GM19351 (cell line): ENCODE data around the gene ZP3.
A peak's percentile ranks its signal among the peaks of the same experiment; 100 is the strongest.
"Not testable (repeated sequence)": the region's sequence is repeated elsewhere in the genome, so short reads cannot be mapped to it uniquely, and the experiment has no call there.

Experiments used
- ATAC-seq: cut with Tn5 transposase; IDR thresholded peaks from one replicate; pipeline ENCODE4 v1.9.1; 2021; ENCODE audit warnings: mild to moderate bottlenecking, moderate library complexity; ENCODE audit not compliant: unreplicated experiment

The ZP3 gene

DNA sequence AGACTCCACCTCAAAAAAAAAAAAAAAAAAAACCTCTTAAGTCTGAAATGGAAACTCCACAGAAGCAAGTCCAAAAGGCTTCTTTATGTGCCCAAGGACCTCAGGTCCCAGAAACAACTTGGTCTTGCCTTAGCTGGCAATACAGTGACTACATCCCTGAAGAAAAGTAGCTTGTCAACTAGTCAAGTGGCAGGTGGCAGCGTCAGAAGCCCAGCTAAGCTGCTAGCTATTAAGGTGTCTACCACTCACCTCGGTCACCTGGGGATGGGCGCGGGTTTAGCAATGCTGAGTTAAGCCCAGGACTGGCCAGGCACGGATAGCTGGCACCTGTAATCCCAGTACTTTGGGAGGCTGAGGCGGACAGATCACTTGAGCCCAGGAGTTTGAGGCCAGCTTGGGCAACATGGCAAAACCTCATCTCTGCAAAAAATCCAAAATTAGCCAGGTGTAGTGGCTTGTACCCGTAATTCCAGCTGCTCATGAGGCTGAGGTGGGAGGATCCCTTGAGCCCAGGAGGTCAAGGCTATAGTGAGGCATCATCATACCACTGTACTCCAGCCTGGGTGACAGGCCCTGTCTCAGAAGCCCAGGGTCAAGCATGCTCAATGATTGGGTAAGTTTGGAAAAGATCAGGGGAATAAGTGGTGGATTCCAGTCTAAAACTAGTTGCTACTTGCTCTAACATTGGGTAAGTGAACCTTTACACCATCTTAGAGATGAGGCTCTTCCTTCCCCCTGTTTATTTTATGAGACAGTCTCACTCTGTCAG, 14.6 kb downstream of the ZP3 start:
- ATAC-seq, result not testable (repeated sequence)

DNA sequence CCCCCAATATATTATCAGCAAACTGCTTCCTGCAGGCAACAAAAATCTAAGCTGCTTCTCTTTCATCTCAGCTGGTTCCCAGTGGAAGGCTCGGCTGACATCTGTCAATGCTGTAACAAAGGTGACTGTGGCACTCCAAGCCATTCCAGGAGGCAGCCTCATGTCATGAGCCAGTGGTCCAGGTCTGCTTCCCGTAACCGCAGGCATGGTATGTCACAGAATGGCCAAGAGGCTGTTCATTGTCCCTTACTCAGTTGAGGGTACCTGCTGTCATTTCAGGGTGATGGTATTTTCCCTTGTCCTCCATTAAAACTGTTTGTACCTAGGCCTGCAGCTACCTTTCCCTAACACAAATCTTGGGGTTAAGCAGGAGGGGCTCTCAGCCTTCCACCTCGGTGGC, 15.7 kb downstream of the ZP3 start:
- ATAC-seq, result not testable (repeated sequence)

DNA sequence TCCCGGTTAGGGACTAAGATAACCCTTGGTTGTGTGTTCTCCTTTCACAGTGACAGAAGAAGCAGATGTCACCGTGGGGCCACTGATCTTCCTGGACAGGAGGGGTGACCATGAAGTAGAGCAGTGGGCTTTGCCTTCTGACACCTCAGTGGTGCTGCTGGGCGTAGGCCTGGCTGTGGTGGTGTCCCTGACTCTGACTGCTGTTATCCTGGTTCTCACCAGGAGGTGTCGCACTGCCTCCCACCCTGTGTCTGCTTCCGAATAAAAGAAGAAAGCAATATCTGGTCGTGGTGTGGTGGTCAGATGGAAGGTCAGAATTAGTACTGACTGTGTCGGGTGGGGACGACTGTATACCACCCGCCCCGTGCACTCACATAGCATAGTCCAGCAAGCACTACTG, 17.0 kb downstream of the ZP3 start:
- peak; percentile 49 for ATAC-seq

DNA sequence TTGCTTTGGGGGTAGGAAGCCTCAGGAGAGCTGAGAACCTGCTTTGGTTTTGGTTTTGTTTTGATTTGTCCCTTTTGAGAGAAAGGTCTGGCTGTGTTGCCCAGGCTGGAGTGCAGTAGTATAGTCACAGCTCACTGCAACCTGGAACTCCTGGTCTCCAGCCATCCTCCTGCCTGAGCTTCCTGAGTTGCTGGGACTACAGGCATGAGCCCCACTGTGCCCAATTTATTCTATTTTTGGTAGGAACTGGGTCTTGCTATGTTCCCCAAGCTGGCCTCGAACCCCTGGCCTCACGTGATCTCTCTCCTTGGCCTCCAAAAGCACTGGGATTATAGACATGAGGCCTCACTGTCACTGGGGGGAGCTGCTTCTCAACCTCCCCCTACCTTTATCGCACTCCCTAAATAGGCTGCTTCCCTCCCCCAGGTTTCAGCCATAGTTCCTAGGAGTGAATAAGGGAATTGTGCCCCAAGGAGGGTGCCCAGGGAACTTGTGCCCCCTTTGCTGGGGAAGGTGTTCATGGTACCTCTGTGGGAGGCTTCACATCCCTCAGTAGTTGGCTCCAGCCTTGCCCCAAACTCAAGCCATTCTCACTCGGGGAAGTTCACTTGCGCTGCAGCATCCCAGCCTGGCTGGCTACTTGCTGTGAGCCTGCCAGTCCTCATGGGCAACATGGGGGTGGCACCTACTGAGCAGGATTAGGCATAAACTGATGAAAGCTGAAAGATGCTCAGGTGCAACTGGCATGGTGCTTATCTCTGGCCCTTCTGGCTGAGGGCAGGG, 18.1 kb downstream of the ZP3 start:
- not testable (repeated sequence) for ATAC-seq

DNA sequence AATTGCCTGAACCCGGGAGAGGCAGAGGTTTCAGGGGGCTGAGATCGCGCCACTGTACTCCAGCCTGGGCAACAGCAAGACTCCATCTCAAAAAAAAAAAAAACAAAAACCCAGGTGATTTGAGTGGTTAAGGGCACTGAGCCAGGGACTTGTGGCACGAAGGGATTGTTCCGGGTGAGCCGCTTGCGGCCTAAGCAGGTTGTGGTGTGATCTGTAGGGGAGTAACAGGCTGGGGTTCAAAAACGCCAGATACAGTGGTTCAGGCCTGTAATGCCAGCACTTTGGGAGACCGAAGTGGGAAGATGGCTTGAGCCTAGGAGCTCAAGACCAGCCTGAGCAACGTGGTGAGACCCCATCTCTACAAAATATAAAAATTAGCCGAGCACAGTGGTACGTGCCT, 19.1 kb downstream of the ZP3 start:
- not testable (repeated sequence) for ATAC-seq

DNA sequence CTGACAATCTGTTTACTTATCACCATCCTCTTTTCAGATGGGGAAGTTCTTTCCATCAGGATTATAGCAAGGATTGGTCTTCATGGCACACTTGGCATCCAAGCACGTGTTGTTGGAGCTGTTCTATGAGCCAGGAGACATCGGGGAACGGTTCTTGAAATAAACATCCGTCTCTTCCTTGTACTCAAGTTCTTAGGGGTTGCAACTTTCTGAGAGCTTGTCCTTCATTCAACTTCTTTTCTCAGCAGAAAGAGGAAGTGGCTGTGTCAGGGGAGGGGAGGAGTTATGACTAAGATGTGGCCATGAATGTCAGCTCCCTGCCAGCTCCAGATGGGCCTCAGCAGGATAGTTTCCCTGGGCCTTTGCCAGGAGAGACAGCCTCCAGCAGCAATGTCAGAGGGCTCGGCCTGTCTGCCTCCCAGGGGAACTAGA, 20.8 kb downstream of the ZP3 start:
- peak; percentile 83 for ATAC-seq

DNA sequence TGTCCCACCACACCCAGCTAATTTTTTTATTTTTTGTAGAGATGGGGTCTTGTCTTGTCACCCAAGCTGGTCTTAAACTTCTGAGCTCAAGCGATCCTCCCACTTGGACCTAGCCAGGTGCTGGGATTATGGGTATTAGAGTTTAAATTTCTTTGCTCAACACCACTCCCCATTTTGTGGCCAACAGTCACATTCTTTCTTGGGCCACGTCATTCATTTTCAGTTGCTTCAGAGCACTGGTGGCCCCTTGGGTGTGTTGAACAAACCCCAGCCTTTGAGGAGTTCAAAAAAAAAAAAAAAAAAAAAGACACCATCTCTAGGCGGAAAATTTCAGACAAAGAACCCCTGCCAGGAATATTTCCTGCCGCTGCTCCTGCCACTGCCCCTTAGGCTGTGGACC, 32.3 kb downstream of the ZP3 start:
- ATAC-seq, result not testable (repeated sequence)

DNA sequence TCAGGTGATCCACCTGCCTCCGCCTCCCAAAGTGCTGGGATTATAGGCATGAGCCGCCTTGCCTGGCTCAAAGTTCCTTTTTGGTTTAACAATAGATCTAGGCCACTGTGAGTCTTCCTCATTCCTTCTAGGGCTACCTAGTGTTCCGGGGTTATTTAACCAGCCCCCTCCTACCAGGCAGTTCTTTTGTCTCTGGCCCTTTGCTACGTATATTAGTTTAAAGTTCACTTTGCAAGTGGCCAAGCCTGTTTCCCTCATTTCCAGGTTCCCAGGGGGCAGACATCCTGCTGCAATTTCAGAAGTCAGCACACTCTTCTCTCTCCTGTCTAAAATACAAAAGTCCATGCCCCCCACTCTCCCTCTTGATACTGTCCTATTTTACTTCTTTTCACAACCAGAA, 33.8 kb downstream of the ZP3 start:
- ATAC-seq, result not testable (repeated sequence)

DNA sequence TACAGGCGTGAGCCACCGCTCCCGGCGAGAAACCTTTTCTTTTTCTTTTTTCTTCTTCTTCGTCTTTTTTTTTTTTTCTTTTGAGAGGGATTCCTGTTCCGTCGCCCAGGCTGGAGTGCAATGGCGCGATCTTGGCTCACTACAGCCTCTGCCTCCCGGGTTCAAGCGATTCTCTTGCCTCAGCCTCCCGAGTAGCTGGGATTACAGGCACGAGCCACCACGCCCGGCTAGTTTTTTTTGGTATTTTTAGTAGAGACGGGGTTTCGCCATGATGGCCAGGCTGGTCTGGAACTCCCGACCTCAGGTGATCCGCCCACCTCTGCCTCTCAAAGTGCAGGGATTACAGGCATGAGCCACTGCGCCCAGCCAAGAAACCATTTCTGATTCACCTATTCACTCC, 36.0 kb downstream of the ZP3 start:
- ATAC-seq, result not testable (repeated sequence)

DNA sequence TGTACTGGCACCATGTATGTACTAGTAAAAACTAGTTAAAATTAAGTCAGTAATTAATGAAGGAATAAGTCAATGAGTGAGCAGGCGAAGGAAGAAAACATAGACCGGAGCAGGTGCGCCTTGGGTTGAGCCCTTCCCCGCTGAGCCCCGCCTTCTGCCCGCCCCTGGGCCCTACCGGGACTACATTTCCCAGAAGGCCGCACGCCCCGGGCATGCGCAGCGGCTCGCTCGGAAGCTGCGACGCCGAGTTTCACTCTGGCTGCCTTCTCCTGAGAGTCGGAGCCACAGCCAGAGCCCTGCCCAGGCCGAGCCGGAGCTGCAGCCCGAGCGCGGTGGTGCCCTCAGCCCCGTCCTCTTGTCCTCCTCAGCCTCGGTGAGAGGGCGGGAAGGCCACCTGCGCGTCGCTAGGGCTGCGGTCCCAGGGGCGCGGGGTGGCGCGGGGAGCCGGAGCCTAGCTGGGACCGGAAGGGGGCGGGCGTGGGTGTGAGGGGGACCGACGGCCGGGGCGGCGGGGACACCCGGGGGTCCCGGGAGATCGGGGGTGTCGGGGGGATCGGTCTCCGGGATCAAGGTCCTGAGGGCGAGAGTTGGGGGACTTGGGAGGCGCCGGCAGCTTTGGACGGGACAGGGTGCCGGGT, 36.8 kb downstream of the ZP3 start, which contains the start of gene DTX2:
TSS of gene DTX2 (plus strand) at position 246 of the 638 bp plus-strand sequence. CDS start 18,801 bp downstream, outside the sequence.
- peak; percentile 95 for ATAC-seq

DNA sequence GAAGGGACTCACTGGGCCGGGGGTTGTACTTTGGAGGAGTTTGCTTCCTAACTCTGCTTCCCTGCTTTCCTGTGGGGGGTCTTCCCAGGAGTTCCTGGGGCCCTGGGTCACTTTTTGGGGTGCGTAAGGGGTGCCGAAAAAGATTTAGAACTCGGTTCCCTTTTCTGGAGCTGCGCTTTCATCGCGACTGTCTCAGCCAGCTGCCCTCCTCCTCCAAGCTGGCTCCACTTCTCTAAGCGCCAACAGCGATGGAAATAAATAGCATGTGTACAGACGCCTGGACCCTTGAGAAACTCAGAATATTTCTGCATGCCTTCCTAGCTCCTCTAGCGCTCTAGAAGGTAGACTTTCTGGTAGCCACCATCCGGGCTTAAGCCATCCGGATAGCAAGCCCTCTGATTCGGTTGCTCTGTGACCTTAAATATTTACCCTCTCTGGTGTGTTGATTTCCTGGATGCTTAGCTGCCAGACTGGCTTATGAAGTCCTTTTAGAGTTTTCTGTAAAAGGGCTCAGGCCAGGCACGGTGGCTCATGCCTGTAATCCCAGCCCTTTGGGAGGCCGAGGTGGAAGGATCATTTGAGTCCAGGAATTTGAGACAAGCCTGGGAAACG, 37.6 kb downstream of the ZP3 start:
- peak; percentile 27 for ATAC-seq

DNA sequence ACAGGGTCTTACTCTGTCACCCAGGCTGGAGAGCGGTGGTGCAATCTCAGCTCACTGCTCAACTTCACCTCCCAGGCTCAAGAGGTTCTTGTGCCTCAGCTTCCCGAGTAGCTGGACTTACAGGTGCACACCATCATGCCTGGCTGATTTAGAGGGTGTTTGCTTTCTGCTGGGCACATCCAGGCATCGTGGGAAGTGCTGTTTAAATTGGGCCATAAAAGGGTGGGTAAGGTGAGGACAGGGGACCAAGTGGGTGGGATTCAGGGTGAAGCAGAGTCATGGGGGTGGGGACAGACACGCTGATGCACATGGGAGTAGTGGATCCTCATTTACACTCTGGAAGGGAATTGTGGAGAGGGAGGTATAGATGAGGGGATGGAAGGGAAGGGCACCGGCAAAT, 40.2 kb downstream of the ZP3 start:
- not testable (repeated sequence) for ATAC-seq

DNA sequence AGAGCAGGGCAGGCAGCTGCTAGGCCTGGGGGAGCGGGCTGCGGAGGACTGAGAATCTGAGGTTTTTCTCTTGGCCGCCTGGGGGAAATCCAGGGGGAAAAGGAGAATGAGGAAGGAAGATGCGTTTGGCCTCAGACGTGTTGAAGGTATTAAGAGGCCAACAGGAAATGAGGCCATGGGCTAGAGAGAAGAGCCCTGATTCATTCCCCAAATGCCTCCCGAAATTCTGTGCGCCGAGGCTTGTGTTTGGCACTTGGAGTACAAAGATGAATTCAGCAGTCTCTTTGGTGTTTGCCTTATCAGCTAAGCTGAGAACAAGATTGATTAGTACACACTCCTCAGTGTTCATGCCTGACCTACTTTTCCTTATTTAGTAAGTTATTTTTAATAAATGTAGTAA, 41.2 kb downstream of the ZP3 start:
- ATAC-seq, result not testable (repeated sequence)

DNA sequence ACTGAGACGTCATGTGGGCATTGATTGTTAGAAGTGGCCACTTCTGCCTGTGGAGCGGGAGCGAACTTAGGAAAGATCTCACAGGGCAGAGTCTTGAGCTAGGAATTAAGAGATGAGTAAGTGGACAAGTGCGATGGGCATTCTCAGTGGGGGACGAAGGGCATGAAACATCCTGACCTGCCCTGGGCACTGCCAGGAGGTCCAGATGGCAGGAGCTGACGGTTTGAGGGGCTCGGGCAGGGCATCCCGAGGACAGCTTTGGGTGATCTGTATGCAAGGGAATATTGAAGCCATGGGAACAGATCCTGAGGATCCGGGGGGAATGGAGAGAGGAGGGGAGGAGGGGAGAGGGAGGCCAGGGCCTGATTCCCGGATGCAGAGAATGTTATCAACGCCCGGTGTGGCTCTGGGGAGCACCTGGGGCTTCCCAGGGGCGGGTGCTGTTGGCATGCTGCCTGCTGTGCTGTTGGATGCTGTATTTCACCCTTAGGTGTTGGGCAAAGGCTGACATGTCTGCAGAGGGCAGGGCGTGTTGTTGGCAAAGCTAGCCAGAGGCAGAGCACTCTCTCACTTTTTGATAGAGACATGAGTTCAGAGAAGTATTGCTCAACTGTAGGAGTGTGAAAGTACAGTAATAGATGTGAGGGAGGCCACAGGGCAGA, 43.1 kb downstream of the ZP3 start:
- not testable (repeated sequence) for ATAC-seq

DNA sequence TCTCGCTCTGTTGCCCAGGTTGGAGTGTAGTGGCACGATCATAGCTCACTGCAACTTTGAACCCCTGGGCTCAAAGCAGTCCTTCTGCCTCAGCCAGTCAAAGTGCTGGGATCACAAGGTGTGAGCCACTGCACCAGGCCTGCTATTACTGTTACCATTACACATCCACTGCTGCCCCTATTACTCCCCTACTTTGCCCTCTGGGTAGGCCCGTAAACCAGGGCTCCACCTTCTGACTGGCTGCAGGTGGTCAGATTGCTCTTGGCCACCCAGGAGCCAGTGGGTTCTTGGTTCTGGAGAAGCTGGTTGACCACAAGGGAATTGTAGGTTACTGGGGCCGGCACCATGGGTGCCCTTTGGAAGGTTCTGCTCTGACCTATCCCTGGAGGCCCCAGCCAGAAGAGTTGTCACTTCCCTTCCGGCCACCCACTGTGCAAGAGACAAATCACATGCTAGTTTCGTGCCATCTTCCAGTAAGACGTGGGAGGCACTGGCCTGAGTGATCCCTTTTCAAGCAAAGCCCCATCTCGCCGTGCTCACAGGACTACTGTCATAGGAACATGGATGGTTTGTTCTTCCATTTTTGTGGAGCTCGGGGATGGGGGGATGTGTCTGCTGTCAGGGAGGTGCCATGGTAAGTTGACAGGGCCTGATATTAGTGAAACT, 46.9 kb downstream of the ZP3 start:
- not testable (repeated sequence) for ATAC-seq

DNA sequence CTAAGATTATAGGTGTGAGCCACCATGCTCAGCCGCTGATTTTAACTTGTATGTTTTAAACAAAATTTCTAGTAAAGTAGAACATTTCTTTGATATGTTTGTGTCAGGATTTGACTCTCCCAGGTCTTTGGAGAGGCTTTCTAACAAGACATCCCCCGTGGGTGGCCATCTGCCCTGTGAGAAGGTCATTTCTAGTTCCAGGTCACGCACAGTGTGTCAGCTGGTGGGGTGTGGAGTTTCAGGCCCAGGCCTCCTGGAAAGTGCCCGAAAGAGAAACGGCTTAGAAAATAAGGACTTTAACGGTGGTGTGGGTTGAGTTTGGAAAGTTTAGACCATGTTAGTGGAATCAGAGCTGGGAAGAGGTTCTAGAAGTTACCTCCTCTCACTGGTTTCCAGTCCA, 48.3 kb downstream of the ZP3 start:
- ATAC-seq, result not testable (repeated sequence)

DNA sequence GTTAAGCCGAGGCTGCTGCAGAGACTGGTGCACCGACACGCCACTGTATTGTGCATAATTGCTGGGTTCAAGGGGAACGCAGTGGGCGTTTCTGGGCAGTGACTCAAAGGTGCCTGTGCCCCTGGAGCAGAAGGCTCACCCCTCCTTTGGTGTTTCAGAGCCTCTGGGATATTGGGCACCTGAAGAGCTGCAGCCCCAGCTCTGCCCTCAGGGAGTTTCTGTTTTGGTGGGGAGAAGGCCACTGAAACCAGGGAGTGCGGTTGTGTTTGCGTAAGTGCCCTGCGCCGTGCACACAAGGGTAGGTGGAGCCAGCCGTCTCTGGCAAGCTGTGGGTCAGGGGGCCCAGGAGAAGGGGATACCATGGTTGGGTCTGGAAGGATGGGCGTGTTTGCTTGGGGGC, 51.5 kb downstream of the ZP3 start:
- ATAC-seq, result not testable (repeated sequence)

DNA sequence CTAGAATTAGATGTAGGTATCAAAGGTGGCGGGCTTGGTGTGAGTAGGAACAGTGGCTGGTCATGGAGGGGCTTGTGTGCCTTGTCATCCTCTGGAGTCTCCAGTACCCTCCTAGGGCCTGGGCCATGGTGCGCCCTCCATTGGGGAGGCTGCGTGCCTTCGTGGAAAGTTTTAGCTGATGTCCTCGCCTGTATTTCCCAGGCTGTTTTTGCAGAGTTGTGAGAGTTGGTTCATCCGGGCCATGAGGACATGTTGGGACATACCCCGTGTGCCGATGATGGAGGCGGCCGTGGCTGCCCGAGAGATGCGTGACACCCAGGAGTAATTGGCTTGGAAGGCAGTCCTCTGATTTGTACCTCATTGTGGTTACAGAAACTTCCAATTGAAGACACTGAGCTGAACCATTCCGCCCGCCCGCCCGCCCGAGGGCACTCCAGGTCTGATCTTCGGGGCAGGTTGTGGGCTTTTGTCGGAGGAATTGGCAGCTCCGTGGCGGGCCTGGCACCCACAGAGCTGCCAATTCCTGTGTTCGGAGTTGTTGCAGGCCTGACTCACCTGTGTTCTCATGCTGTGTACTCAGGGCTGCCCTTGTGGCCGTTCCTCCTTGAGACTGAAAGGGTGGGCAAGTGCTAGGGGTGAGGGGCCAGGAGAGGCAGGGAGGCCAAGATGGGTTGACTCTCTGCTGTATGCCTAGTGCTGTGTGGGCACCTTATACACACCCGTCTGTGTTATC, 52.2 kb downstream of the ZP3 start:
- not testable (repeated sequence) for ATAC-seq

DNA sequence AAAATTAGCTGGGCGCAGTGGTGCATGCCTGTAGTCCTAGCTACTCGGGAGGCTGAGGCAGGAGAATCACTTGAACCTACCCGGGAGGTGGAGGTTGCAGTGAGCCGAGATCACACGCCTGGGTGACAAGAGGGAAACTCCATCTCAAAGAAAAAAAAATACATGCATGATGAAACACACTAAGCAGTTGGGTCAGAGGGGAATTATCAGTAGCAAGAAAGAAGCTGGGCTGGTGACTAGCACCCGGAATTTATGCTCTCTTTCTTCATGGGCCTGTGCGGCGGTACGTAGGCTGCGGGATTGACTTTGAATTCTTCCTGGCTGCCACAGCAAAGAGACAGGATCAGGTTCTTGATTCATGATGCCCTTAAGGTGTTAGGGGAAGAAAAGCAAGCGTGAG, 54.9 kb downstream of the ZP3 start:
- ATAC-seq, result not testable (repeated sequence)
